ENCODE measurements around the gene CELF2.

CELF2 gene

DNA sequence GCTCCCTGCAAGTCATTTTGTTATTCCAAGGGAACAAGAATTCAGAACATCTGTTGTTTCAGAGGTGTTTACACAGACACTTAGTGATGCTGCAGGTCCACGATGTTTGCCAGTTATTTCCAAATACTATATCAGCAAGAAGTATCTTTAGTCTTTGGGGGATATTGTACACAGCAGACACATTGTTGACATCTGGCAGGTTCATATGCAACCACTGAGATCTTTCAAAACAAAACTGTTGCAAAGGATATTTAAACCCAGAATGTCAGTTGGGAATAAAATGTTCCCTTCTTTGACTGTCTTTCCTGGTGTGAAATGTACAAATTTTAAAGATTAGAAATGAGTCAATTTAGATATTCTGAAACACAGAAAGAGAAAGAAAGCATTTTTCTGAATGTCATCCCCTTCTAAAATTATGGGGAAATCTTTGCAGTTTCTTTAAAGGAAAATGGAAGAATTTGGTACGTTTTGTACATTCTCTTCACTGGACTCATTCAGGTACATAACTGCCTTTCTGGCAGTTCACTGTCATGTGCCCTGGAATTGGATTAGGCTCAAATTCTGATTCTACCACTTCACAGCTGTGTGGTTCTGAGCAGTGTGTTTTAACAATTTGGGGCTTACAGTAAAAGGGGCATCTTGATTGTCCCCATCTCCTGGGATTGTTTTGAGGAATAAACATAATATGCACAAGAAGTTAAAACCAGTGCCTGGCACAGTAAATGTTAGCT, 40.3 kb upstream of the CELF2 start:
- no peaks in the 10 kb centered on the region for H3K36me3 ChIP-seq (ENCODE audit: control insufficient read depth in 2 of 2, insufficient read depth in 1 of 2, low read length in 2 of 2)
- ChIA-PET POLR2A (no interaction called here), CTCF (interaction anchor here (0.6 kb wide), 1 partner anchor 112 kb away, joined by 3 read pairs; no protein-coding TSS in a partner anchor)
- no peaks in the 10 kb centered on the region for H3K9me3 ChIP-seq (ENCODE audit: control insufficient read depth, insufficient read depth, low read depth, low read length)
- TF ChIP-seq ZNF169 (tag by site-specific recombination; IDR thresholded peaks at IDR 0.05) (no peak), ZNF791 (tag by site-specific recombination; IDR thresholded peaks at IDR 0.05) (no peak), KLF7 (tag by site-specific recombination; IDR thresholded peaks at IDR 0.05; ENCODE audit: borderline replicate concordance) (no peak), BCL11B (tag by site-specific recombination; IDR thresholded peaks at IDR 0.05; ENCODE audit: low read depth) (no peak), BCL11A (tag by site-specific recombination; IDR thresholded peaks at IDR 0.05; ENCODE audit: low read depth) (no peak), SP2 (tag by site-specific recombination; IDR thresholded peaks at IDR 0.05) (no peak), ZNF354C (tag by site-specific recombination; IDR thresholded peaks at IDR 0.05; ENCODE audit: borderline replicate concordance, low read depth) (no peak), ZNF146 (tag by site-specific recombination; IDR thresholded peaks at IDR 0.05) (no peak), ZNF571 (tag by site-specific recombination; IDR thresholded peaks at IDR 0.05) (no peak), ZNF18 (tag by site-specific recombination; IDR thresholded peaks at IDR 0.05) (no peak), SCRT2 (tag by site-specific recombination; IDR thresholded peaks at IDR 0.05) (no peak), ZBTB6 (tag by site-specific recombination; IDR thresholded peaks at IDR 0.05) (no peak), MZF1 (tag by site-specific recombination; IDR thresholded peaks at IDR 0.05; ENCODE audit: borderline replicate concordance) (no peak), PRDM1 (tag by site-specific recombination; IDR thresholded peaks at IDR 0.05) (no peak), FEZF1 (tag by site-specific recombination; IDR thresholded peaks at IDR 0.05) (no peak)
- H3K4me3 ChIP-seq (ENCODE audit: low read depth, low read length) = no peak overlapping the region
- no peaks in the 10 kb centered on the region for H3K4me1 ChIP-seq (ENCODE audit: control insufficient read depth, insufficient read depth, low read length)
- no peak overlapping the region for H3K27ac ChIP-seq (ENCODE audit: extremely low read depth, low read depth, low read length)

- Histone ChIP-seq H3K4me3 (ENCODE audit: low read depth, low read length) (no peak overlapping the region), H3K9me3 (ENCODE audit: control insufficient read depth, insufficient read depth, low read depth, low read length) (no peaks in the 10 kb centered on the region), H3K4me1 (ENCODE audit: control insufficient read depth, insufficient read depth, low read length) (no peaks in the 10 kb centered on the region), H3K36me3 (ENCODE audit: control insufficient read depth in 2 of 2, insufficient read depth in 1 of 2, low read length in 2 of 2) (no peaks in the 10 kb centered on the region), H3K27ac (ENCODE audit: extremely low read depth, low read depth, low read length) (no peak overlapping the region)
- POLR2A ChIA-PET = no interaction called here
- CTCF ChIA-PET = no interaction called here
- TF ChIP-seq ZNF2 (tag by site-specific recombination; IDR thresholded peaks at IDR 0.05) (no peak), ZNF514 (tag by site-specific recombination; IDR thresholded peaks at IDR 0.05) (no peak), PRDM1 (tag by site-specific recombination; IDR thresholded peaks at IDR 0.05) (no peak), ZNF701 (tag by site-specific recombination; IDR thresholded peaks at IDR 0.05) (no peak), ZNF248 (tag by site-specific recombination; IDR thresholded peaks at IDR 0.05) (no peak), ZNF596 (tag by site-specific recombination; IDR thresholded peaks at IDR 0.05) (no peak), ZNF501 (tag by site-specific recombination; IDR thresholded peaks at IDR 0.05) (no peak), PRDM4 (tag by site-specific recombination; IDR thresholded peaks at IDR 0.05) (no peak), ZNF677 (tag by site-specific recombination; IDR thresholded peaks at IDR 0.05) (no peak), ZNF623 (tag by site-specific recombination; IDR thresholded peaks at IDR 0.05) (no peak), PBX3 (CRISPR knock-in tag; IDR thresholded peaks at IDR 0.05) (no peak), ZEB2 (tag by site-specific recombination; IDR thresholded peaks at IDR 0.05) (no peak)
- TF ChIP-seq, protein P1, sequence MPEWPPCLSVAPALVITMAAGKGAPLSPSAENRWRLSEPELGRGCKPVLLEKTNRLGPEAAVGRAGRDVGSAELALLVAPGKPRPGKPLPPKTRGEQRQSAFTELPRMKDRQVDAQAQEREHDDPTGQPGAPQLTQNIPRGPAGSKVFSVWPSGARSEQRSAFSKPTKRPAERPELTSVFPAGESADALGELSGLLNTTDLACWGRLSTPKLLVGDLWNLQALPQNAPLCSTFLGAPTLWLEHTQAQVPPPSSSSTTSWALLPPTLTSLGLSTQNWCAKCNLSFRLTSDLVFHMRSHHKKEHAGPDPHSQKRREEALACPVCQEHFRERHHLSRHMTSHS (tag by site-specific recombination; IDR thresholded peaks at IDR 0.05) = no peak
Observed at GRCh38 chr10:10977978-10978377, 39.7 kb upstream of the CELF2 start.
